NCI-H187 treated with DMSO at 0.1 percent for 48 hours (cell line): ENCODE results near the gene HDAC4.
"Not testable (repeated sequence)": the region's sequence is repeated elsewhere in the genome, so short reads cannot be mapped to it uniquely, and the experiment has no call there.

Source experiments
- DNase-seq: peaks from one replicate; lab custom pipeline; 2025; lab: John Stamatoyannopoulos, UW

Gene HDAC4

DNA sequence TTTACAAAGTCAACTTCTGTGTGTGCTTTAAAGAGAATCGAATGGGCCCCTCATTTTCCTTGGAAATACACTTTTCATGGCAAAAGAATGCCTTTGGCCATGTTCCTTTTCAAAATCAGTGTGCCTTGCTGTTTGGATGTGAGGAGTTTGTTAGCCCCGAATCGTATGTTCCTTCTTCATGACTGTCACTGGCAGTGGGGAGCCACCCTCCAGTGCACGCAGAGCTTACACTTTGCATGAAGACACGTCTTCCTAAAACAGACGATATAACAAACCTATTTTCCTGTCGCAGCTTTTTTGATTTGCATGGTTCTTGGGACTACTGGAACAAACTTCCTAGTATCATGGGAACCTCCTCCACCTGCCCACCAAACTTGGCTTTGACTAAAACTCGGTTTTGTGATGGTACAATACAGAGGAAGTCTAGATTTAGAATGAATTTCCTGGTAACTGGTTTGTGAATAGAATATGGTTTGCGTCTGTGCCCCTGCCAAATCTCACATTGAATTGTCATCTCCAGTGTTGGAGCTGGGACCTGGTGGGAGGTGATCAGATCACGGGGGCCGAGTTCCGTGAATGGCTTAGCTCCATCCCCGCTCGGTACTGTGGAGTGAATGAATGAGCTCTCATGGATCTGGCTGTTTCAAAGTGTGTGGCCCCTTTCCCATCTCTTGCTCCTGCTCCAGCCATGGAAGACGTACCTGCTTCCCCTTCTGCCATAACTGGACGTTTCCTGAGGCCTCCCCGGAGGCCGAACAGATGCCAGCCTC is 358.1 kb downstream of the HDAC4 start:
- no peak for DNase-seq

DNA sequence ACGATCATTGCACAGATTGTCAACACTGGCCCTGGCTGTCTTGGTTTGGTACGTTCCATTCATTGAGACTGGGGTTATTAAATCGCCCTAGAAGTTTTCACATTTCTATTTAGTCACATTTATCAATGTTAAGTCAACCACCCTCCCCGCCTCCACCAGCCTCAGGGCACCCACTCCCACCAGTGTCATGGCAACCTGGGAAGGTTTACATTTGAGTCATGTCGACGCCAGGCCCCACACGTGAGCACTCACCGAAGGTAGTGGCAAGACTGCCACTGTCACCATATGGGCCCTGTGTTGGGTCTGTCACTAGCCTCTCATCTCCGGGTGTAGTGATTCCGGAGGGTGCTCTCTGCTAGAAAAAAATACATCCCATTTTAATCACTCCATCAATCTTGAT is 358.8 kb downstream of the HDAC4 start:
- no peak for DNase-seq

GRCh38 chr2:239041062-239041461 is 359.8 kb downstream of the HDAC4 start:
- no peak for DNase-seq

DNA sequence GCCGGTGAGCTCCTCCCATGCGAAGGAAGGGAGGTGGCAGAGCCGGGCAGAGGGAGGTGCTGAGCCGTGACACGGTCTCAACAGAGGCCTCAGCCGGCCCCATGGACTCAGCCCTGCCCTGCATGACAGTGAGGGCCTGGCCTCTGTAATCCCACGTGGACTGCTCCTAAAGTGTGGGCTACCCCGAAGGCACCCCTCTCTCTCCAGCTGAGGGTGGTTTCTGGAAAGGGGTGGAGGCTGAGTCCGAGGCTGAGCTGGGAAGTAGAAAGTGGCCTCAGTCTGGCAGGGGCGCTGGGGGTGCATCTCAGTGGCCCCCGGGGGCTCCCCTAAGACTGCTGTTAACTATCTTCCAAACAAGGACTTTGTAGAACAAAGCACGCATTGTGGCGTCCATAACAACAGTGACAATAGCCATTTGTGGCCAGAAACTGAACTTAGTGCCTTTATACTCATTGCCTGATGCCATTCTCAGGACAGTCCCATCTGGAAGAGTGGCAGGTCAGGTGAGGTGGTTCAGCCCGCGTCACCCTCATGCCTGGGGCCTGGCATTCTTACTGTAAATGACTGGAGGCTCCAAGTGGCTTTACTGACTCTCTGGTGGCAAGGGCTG is 360.6 kb downstream of the HDAC4 start:
- no peak for DNase-seq

GRCh38 chr2:239039479-239039861 is 361.4 kb downstream of the HDAC4 start:
- DNase-seq = no peak

DNA sequence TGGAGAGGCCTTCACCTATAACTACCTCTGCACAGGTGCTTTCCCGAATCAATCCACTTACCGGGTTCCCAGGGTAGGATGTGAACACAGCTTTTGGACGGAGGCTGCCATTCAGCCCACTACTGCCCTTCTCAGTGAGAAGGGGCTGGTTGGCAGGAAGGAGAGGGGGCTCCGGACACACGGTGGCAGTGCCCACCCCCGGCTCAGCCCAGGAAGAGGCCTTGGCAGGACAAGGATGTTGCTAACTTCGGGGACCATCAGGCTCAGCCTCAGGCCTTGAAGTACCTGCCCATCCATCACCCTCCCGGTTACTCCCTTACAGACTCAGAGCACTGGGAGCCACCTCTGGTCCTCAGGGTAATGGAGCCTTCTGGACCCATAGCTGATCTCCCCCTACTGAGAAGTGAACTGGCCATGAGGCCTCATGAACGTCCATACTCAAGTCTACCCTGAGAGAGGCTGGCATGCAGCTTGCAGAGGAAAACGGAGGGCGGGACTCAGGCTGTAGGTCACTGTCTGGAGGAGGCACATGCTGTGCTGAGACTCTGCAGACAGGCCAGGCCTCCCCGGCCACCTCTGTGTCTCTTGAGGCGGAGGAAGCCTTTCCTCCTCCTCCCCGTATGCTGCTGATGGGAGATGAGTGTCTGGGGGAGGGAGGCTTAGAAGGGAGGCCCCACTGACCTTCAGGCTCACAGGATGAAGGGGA is 361.9 kb downstream of the HDAC4 start:
- no peak for DNase-seq

DNA sequence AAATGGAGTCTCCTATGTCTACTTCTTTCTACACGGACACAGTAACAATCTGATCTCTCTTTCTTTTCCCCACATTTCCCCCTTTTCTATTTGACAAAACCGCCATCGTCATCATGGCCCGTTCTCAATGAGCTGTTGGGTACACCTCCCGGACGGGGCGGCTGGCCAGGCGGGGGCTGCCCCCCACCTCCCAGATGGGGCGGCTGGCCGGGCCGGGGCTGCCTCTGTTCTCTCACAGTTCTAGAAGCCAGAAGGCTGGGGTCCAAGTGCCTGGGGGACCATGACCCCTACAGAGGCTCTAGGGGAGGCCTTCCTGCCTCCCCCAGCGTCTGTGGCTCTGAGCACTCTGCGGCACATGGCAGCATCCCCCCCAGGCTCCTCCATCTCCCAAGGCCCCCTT is 362.5 kb downstream of the HDAC4 start:
- DNase-seq = not testable (repeated sequence)

- DNase-seq = no peak
Measured at GRCh38 chr2:239037559-239037910, 363.3 kb downstream of the HDAC4 start.

DNA sequence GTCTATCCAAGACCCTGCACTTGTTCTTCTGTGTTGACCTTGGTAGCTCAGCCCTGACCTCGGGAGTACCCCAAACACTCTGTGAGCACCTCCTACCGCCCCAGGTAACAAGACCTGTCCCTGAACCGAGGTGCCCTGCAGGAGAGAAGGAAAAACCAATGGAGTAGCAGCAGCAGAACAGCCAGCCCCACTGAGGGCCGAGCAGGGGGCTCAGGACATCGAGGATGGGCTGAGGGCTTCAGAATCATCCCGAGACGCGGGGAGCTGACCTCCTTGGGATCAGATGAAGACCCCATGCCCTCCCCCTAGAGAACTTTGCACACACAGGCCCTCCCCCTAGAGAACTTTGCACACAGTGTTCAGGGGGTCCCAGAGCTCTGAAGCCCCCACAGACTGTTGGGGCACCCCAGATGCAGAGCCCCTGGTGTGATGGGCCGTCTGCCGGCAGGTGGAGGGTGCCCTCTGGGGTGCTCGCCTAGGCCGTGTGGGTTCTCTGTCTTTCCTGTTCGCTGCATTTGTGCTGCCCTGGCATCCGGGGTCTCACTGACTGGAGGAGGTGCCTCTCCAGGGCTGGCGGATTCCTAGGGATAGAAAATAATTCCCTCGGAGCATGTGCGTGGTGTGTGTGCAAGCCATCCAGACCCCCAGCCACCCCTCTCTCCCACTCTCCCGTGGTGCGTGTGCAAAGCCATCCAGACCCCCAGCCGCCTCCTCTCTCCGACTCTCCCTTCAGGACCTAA is 363.8 kb downstream of the HDAC4 start:
- no peak for DNase-seq

DNA sequence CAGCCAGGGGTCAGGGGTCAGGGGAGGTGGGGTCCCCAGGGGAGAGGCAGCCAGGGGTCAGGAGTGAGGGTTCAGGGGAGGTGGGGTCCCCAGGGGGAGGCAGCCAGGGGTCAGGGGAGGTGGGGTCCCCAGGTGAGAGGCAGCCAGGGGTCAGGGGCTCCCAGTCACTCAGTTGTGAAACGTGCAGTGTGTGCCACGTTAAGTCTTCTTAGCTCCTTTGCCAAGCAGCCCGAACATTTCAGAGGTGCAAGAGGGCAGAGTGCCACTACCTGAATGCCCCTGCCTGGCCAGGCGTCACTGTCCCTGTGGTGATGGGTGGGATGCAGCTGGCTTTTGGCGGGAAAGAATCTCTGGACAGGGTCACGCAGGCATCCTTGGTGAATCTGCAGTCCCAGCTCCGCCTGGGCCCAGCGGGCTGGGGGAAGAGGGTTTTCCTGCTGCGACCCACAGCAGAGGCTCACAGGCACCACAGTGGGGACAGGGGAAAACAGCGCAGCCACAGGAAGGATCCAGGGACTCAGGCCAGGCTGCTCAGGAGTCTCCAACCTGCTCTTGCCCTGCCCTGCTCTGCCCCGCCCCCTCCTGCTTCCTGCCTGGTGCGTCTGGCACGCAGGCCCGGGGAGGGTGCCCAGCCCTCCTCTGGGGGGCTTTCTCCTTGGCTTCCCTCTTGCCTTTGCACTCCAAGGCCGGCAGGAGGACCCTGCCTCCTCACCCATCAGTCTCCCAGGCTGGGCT is 364.7 kb downstream of the HDAC4 start:
- DNase-seq = no peak

DNA sequence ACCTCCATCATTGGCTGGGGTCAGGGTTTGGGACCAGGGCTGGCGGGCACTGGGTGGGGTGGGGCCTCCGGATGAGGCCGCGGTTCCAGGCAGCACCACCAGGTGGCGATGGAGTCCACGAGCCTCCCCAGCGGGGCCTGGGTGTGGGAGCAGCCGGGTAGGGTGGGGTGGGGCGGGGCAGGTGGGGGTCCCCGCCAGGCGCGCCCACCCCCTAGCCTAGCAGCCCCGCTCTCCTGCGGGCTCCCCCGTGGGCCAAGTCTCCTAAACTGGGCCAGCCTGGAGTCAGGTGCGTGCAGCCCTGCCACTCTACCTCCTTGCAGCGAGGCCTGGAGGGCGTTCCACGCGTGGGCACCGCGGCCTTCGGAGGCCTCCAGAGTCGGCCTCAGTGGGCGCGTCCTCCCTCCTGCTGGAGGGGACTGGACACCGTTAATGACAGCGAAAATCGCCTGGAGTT is 365.4 kb downstream of the HDAC4 start:
- no peak for DNase-seq

GRCh38 chr2:239034561-239035341 is 366.1 kb downstream of the HDAC4 start:
- no peak for DNase-seq

GRCh38 chr2:239033801-239034560 is 366.8 kb downstream of the HDAC4 start:
- no peak for DNase-seq

GRCh38 chr2:239029958-239030357 is 370.9 kb downstream of the HDAC4 start:
- DNase-seq = no peak

- DNase-seq = no peak
Measured at GRCh38 chr2:239028253-239028619, 372.6 kb downstream of the HDAC4 start.

- DNase-seq = no peak
Measured at GRCh38 chr2:239027391-239028252, 373.2 kb downstream of the HDAC4 start.

DNA sequence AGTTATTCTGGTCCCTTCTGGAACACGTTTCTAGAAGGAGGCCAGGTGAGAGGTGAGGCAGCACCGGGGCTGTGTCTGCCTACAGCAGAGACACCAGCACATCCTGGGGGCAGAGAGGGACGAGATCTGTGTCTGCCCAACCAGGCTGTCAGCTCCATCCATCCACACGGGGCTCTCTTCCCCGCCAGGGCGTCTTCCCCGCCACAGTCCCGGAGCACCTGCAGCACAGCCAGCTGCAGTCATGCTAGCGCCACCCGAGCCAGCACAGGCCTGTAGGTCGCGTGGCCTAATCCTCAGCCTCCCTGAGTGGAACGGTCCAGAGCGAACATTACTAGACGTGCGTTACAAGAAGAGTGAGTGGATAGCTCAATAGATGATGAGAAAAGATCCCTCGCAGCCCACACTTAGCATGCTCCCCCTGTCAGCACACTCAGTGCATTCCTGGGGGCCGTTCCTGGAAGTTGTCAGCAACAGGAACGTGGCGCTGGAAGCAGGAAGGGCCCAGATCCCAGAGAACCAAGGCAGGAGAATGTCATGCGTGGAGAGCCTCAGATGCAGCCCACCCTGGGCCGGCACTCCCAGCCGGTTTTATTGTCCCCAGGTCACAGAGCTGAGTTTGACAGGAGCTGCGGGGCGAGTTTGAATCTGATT is 374.0 kb downstream of the HDAC4 start:
- no peak for DNase-seq

DNA sequence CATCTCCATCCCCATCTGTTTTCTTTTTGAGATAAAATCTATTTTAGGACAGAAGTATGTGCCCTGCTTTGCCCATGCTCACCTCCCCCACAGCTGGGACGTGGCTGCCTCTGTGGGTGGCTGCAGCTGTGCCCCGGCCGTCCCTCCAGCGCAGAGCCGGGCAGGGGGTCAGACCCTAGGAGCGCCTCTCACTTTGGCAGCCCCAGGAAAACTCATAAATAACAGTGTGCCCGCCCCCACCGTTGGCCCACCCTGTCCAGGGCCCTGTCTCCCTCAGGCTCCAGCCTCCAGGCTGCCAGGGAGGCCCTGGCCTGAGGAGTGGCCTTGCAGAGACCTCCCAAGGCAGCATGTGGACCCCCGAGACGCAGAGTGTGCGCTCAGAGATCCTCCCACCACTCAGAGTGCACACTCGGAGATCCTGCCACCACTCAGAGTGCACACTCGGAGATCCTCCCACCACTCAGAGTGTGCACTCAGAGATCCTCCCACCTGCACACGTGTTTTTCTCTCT is 374.8 kb downstream of the HDAC4 start:
- DNase-seq = no peak
